ENCODE results near the gene ZAR1.

ZAR1 gene

DNA sequence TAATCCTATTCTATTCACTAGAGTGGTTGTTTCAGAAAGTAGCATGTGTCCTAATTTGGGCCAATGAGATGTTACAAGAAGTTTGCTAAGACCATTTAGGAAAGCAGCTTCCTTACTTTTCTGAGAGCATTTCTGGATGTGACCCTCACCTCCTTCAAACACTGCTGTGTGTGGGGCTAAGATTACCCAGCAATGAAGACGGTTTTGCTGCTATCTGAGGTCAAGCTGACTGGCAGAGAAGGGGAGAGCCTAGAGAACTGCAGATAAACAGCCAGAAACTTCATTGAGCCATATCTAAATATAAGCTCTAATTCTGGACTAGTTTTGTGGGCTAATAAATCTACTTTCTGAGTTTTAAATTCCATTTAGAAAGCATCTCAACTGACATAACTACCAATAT lies 36.4 kb downstream of the ZAR1 start:
- no peak for DNase-seq (ENCODE audit: low read depth)
- TF ChIP-seq, protein P1, sequence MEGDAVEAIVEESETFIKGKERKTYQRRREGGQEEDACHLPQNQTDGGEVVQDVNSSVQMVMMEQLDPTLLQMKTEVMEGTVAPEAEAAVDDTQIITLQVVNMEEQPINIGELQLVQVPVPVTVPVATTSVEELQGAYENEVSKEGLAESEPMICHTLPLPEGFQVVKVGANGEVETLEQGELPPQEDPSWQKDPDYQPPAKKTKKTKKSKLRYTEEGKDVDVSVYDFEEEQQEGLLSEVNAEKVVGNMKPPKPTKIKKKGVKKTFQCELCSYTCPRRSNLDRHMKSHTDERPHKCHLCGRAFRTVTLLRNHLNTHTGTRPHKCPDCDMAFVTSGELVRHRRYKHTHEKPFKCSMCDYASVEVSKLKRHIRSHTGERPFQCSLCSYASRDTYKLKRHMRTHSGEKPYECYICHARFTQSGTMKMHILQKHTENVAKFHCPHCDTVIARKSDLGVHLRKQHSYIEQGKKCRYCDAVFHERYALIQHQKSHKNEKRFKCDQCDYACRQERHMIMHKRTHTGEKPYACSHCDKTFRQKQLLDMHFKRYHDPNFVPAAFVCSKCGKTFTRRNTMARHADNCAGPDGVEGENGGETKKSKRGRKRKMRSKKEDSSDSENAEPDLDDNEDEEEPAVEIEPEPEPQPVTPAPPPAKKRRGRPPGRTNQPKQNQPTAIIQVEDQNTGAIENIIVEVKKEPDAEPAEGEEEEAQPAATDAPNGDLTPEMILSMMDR (IDR thresholded peaks at IDR 0.05; ENCODE audit: insufficient read depth, low read depth, low read length, missing control alignments), result no peak

DNA sequence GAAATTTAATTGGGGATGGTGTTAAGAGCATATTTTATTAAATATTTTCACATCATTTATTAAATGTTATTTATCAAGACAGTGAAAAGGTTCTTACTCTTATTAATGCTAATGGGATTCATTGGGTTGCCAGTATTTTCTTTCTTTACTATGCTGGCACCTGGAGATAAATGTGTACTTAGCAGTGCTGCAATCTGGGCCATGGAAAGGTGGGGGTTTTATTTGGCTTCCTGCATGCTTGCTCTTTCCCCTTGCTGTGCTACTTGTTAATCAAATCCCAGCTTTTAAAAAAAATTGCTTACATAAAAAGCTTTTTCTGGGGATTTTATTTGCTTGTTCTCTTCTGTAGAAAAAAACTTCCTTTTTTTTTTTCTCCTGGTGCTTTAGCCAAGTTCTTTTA lies 48.3 kb downstream of the ZAR1 start:
- H3K4me3 ChIP-seq (ENCODE audit: low read depth, low read length), result no peak overlapping the region
- TF ChIP-seq, protein P1 (IDR thresholded peaks at IDR 0.05; ENCODE audit: insufficient read depth, low read depth, low read length, missing control alignments), result no peak
- no peak for DNase-seq (ENCODE audit: low read depth)

More for the DNA sequence above, 36.4 kb downstream of the ZAR1 start:
- H3K4me3 ChIP-seq (ENCODE audit: low read depth, low read length), result no peak overlapping the region

DNA sequence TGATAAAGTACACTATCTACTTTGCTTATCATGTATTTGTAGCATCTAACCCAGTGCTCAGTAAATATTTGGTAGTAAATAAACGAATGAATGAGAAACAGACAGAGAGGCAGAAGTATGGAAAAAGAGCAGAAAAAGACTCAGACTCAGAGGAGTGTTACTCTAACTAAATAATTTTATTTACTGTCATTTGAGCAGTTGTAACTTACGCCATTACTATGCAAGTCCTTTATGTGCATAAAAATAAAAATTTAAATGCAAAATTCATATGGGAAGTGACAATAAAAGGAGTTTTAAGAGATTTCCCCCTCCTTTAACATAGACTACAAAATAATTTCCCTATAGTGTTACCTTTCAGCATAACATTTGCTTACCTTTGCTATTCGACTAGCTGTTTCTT lies 49.5 kb downstream of the ZAR1 start:
- TF ChIP-seq, protein P1 (IDR thresholded peaks at IDR 0.05; ENCODE audit: insufficient read depth, low read depth, low read length, missing control alignments), result no peak
- no peak for DNase-seq (ENCODE audit: low read depth)
- H3K4me3 ChIP-seq (ENCODE audit: low read depth, low read length), result no peak overlapping the region

DNA sequence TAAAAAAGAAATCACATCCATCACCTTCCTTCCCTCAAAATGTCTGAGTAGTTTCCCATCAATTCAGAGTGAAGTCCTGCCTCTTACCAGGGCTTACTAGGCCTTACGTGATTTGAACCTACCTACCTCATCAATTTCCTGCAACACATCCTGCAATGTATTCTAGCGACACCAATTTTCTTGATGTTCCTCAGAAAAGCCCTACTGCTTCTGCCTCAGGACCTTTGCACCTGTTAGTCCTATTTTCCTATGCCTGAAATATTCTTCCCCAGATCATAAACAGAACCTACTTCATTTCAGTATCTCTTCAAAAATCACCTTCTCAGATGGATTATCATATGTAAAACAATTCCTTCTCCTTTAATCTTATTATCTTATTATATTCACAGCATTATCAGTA lies 52.8 kb downstream of the ZAR1 start:
- TF ChIP-seq, protein P1 (IDR thresholded peaks at IDR 0.05; ENCODE audit: insufficient read depth, low read depth, low read length, missing control alignments), result no peak
- no peak for DNase-seq (ENCODE audit: low read depth)

DNA sequence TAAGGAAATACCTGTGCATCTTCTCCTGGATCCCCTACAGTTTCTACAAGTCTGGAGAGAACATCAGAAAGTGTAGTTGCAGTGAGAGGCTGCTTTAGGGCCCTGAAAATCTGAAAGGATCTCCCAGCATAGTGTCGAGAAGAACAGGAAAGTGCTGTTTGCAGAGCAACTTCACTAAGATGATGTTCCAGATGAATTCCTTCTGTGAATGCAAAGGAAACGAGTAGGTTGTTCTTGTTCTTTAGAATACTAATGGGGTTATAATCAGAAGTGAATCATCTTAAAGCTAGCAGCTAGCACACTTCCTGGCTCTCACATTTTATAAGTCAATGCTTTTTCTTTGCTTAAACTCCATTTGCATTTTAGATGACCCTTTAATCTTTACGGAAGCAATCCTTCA lies 53.7 kb downstream of the ZAR1 start:
- TF ChIP-seq, protein P1 (IDR thresholded peaks at IDR 0.05; ENCODE audit: insufficient read depth, low read depth, low read length, missing control alignments), result no peak
- no peak overlapping the region for H3K4me3 ChIP-seq (ENCODE audit: low read depth, low read length)
- DNase-seq (ENCODE audit: low read depth), result no peak

More for the DNA sequence above, 52.8 kb downstream of the ZAR1 start:
- no peak overlapping the region for H3K4me3 ChIP-seq (ENCODE audit: low read depth, low read length)

Measured in GM12865 (cell line).